ENCODE results near the gene NEAT1. TPM values are rescaled to one million over a fixed set of nuclear protein-coding genes. Genes with fewer than 3 reads are reported as not detected.

Gene NEAT1
- total and polyA plus RNA-seq, 2 experiments from 2014 or later, result 5.3 to 7.2 TPM

DNA sequence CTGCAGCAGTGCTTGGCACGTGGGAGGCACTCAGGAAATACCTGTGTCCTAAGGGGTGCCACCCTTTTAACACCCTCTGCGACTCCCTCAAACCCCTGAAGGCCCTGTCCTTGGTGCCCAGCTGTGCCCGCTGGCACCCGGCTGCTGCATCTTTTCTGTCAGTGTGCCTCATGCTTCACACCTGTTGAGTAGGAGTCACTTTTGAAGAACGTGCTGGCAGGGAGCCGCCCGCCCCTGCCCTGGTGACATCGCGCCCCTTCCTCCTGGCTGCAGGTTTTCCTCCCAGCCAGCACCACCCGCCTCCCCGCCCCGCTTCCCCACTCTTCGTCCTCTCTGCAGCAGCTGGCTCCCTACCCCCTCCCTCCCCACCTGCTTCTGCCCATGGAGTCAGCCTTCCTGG is 18.4 kb upstream of the NEAT1 start:
- Histone ChIP-seq H3K4me1 (ENCODE audit: insufficient read depth) (0 out of 2 replicates have a peak, but pooled peaks cover 6% of the 10 kb centered on the region), H3K4me3 (no peak overlapping the region), H3K27ac (ENCODE audit: low read depth) (no peak overlapping the region), H2AFZ (no peak overlapping the region), H3K9me2 (ENCODE audit: insufficient read depth) (no peaks in the 10 kb centered on the region), H4K20me1 (replicated peaks; ENCODE audit: insufficient read depth) (no peaks in the 10 kb centered on the region), H3K27me3 (ENCODE audit: insufficient read depth) (no peaks in the 10 kb centered on the region), H3K79me2 (replicated peaks; ENCODE audit: insufficient read depth) (no peaks in the 10 kb centered on the region), H3K4me2 (no peak overlapping the region), H3F3A (replicated peaks; ENCODE audit: low read depth) (no peaks in the 10 kb centered on the region), H3K36me3 (ENCODE audit: insufficient read depth) (no peaks in the 10 kb centered on the region)
- TF ChIP-seq EZH2phosphoT487 (IDR thresholded peaks at IDR 0.05; ENCODE audit: unreplicated experiment) (no peak), STAT1 (IDR thresholded peaks at IDR 0.05; ENCODE audit: unreplicated experiment) (no peak), CREB1 (CRISPR knock-in tag; IDR thresholded peaks at IDR 0.05; ENCODE audit: low read depth) (no peak), ZNF114 (CRISPR knock-in tag; IDR thresholded peaks at IDR 0.05) (no peak), JUNB (IDR thresholded peaks at IDR 0.05; ENCODE audit: unreplicated experiment) (no peak), ZNF331 (CRISPR knock-in tag; IDR thresholded peaks at IDR 0.05; ENCODE audit: low read depth) (no peak), NANOG (IDR thresholded peaks at IDR 0.05; ENCODE audit: borderline replicate concordance) (no peak), EZH2 (IDR thresholded peaks at IDR 0.05; ENCODE audit: low read depth, unreplicated experiment) (no peak), POLR2AphosphoS5 (IDR thresholded peaks at IDR 0.05; ENCODE audit: low read depth) (no peak)
- TF ChIP-seq, protein P1, sequence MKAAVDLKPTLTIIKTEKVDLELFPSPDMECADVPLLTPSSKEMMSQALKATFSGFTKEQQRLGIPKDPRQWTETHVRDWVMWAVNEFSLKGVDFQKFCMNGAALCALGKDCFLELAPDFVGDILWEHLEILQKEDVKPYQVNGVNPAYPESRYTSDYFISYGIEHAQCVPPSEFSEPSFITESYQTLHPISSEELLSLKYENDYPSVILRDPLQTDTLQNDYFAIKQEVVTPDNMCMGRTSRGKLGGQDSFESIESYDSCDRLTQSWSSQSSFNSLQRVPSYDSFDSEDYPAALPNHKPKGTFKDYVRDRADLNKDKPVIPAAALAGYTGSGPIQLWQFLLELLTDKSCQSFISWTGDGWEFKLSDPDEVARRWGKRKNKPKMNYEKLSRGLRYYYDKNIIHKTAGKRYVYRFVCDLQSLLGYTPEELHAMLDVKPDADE (IDR thresholded peaks at IDR 0.05), result no peak
- TF ChIP-seq, protein P2, sequence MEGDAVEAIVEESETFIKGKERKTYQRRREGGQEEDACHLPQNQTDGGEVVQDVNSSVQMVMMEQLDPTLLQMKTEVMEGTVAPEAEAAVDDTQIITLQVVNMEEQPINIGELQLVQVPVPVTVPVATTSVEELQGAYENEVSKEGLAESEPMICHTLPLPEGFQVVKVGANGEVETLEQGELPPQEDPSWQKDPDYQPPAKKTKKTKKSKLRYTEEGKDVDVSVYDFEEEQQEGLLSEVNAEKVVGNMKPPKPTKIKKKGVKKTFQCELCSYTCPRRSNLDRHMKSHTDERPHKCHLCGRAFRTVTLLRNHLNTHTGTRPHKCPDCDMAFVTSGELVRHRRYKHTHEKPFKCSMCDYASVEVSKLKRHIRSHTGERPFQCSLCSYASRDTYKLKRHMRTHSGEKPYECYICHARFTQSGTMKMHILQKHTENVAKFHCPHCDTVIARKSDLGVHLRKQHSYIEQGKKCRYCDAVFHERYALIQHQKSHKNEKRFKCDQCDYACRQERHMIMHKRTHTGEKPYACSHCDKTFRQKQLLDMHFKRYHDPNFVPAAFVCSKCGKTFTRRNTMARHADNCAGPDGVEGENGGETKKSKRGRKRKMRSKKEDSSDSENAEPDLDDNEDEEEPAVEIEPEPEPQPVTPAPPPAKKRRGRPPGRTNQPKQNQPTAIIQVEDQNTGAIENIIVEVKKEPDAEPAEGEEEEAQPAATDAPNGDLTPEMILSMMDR (conservative IDR thresholded peaks at IDR 0.05; ENCODE audit: low read depth in 2 of 2), result no peak
- TF ChIP-seq, protein P3, sequence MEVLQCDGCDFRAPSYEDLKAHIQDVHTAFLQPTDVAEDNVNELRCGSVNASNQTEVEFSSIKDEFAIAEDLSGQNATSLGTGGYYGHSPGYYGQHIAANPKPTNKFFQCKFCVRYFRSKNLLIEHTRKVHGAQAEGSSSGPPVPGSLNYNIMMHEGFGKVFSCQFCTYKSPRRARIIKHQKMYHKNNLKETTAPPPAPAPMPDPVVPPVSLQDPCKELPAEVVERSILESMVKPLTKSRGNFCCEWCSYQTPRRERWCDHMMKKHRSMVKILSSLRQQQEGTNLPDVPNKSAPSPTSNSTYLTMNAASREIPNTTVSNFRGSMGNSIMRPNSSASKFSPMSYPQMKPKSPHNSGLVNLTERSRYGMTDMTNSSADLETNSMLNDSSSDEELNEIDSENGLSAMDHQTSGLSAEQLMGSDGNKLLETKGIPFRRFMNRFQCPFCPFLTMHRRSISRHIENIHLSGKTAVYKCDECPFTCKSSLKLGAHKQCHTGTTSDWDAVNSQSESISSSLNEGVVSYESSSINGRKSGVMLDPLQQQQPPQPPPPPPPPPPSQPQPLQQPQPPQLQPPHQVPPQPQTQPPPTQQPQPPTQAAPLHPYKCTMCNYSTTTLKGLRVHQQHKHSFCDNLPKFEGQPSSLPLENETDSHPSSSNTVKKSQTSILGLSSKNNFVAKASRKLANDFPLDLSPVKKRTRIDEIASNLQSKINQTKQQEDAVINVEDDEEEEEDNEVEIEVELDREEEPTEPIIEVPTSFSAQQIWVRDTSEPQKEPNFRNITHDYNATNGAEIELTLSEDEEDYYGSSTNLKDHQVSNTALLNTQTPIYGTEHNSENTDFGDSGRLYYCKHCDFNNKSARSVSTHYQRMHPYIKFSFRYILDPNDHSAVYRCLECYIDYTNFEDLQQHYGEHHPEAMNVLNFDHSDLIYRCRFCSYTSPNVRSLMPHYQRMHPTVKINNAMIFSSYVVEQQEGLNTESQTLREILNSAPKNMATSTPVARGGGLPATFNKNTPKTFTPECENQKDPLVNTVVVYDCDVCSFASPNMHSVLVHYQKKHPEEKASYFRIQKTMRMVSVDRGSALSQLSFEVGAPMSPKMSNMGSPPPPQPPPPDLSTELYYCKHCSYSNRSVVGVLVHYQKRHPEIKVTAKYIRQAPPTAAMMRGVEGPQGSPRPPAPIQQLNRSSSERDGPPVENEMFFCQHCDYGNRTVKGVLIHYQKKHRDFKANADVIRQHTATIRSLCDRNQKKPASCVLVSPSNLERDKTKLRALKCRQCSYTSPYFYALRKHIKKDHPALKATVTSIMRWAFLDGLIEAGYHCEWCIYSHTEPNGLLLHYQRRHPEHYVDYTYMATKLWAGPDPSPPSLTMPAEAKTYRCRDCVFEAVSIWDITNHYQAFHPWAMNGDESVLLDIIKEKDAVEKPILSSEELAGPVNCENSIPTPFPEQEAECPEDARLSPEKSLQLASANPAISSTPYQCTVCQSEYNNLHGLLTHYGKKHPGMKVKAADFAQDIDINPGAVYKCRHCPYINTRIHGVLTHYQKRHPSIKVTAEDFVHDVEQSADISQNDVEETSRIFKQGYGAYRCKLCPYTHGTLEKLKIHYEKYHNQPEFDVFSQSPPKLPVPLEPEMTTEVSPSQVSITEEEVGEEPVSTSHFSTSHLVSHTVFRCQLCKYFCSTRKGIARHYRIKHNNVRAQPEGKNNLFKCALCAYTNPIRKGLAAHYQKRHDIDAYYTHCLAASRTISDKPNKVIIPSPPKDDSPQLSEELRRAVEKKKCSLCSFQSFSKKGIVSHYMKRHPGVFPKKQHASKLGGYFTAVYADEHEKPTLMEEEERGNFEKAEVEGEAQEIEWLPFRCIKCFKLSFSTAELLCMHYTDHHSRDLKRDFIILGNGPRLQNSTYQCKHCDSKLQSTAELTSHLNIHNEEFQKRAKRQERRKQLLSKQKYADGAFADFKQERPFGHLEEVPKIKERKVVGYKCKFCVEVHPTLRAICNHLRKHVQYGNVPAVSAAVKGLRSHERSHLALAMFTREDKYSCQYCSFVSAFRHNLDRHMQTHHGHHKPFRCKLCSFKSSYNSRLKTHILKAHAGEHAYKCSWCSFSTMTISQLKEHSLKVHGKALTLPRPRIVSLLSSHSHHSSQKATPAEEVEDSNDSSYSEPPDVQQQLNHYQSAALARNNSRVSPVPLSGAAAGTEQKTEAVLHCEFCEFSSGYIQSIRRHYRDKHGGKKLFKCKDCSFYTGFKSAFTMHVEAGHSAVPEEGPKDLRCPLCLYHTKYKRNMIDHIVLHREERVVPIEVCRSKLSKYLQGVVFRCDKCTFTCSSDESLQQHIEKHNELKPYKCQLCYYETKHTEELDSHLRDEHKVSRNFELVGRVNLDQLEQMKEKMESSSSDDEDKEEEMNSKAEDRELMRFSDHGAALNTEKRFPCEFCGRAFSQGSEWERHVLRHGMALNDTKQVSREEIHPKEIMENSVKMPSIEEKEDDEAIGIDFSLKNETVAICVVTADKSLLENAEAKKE (CRISPR knock-in tag; IDR thresholded peaks at IDR 0.05), result no peak
- TF ChIP-seq, protein P4, sequence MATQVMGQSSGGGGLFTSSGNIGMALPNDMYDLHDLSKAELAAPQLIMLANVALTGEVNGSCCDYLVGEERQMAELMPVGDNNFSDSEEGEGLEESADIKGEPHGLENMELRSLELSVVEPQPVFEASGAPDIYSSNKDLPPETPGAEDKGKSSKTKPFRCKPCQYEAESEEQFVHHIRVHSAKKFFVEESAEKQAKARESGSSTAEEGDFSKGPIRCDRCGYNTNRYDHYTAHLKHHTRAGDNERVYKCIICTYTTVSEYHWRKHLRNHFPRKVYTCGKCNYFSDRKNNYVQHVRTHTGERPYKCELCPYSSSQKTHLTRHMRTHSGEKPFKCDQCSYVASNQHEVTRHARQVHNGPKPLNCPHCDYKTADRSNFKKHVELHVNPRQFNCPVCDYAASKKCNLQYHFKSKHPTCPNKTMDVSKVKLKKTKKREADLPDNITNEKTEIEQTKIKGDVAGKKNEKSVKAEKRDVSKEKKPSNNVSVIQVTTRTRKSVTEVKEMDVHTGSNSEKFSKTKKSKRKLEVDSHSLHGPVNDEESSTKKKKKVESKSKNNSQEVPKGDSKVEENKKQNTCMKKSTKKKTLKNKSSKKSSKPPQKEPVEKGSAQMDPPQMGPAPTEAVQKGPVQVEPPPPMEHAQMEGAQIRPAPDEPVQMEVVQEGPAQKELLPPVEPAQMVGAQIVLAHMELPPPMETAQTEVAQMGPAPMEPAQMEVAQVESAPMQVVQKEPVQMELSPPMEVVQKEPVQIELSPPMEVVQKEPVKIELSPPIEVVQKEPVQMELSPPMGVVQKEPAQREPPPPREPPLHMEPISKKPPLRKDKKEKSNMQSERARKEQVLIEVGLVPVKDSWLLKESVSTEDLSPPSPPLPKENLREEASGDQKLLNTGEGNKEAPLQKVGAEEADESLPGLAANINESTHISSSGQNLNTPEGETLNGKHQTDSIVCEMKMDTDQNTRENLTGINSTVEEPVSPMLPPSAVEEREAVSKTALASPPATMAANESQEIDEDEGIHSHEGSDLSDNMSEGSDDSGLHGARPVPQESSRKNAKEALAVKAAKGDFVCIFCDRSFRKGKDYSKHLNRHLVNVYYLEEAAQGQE (IDR thresholded peaks at IDR 0.05; ENCODE audit: unreplicated experiment), result no peak
- H3K27me3 Mint-ChIP-seq (ENCODE audit: insufficient read depth, low read depth, poor library complexity), result peaks cover 2% of the 10 kb centered on the region
- DNase-seq (ENCODE audit: low spot score) (no peak), ATAC-seq (no peak)
- H3K4me1 Mint-ChIP-seq, result peaks cover 10% of the 10 kb centered on the region
- no peak overlapping the region for H3K4me3 Mint-ChIP-seq
- H3K9me3 Mint-ChIP-seq, result no peaks in the 10 kb centered on the region
- no peak overlapping the region for H3K27ac Mint-ChIP-seq
- H3K36me3 Mint-ChIP-seq (ENCODE audit: low read depth), result peaks cover 9% of the 10 kb centered on the region; the same call in 1 of the 3 replicates

Measured in GM23338 (cell line).